Measurements from ENCODE around the gene CNTN1. TPM values are rescaled to one million over a fixed set of nuclear protein-coding genes. Genes with fewer than 3 reads are reported as not detected.

CNTN1 gene
- total and polyA plus RNA-seq, 12 donors, result 0.07 to 0.90 (median 0.21) TPM; not detected in 1

- no peak overlapping the region for H3K27ac ChIP-seq
- H3K4me3 ChIP-seq, result no peak overlapping the region
- 89 to 91% methylated on average over 2 of the region's 2 CpGs for WGBS, 2 donors
- ATAC-seq, result no peak
- H3K36me3 ChIP-seq, result no peaks in the 10 kb centered on the region
- no peaks in the 10 kb centered on the region for H3K27me3 ChIP-seq
- peaks cover 0 to 12% (median 0%) of the 10 kb centered on the region in 11 donors for H3K9me3 ChIP-seq
- intact Hi-C loops (cut with DNase I), result no loop called here
- no peaks in the 10 kb centered on the region for H3K4me1 ChIP-seq
- TF ChIP-seq, protein P1, sequence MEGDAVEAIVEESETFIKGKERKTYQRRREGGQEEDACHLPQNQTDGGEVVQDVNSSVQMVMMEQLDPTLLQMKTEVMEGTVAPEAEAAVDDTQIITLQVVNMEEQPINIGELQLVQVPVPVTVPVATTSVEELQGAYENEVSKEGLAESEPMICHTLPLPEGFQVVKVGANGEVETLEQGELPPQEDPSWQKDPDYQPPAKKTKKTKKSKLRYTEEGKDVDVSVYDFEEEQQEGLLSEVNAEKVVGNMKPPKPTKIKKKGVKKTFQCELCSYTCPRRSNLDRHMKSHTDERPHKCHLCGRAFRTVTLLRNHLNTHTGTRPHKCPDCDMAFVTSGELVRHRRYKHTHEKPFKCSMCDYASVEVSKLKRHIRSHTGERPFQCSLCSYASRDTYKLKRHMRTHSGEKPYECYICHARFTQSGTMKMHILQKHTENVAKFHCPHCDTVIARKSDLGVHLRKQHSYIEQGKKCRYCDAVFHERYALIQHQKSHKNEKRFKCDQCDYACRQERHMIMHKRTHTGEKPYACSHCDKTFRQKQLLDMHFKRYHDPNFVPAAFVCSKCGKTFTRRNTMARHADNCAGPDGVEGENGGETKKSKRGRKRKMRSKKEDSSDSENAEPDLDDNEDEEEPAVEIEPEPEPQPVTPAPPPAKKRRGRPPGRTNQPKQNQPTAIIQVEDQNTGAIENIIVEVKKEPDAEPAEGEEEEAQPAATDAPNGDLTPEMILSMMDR (IDR thresholded peaks at IDR 0.05), result no peak
- no peak for DNase-seq
These were observed 141.6 kb downstream of the CNTN1 start for GRCh38 chr12:40833818-40834217.

GRCh38 chr12:40834321-40834720 is 142.1 kb downstream of the CNTN1 start:
- ATAC-seq, result no peak
- Histone ChIP-seq H3K36me3 (no peaks in the 10 kb centered on the region), H3K27me3 (no peaks in the 10 kb centered on the region), H3K27ac (no peak overlapping the region), H3K9me3 (peaks cover 0 to 17% (median 0%) of the 10 kb centered on the region in 11 donors), H3K4me1 (no peaks in the 10 kb centered on the region), H3K4me3 (no peak overlapping the region)
- DNase-seq, result no peak
- TF ChIP-seq, protein P1 (IDR thresholded peaks at IDR 0.05), result no peak
- intact Hi-C loops (cut with DNase I), result no loop called here
- 73 to 80% methylated on average over 5 of the region's 5 CpGs for WGBS, 2 donors

GRCh38 chr12:40837891-40838429 is 145.7 kb downstream of the CNTN1 start:
- no peak for ATAC-seq
- intact Hi-C loops (cut with DNase I), result no loop called here
- DNase-seq, result no peak

DNA sequence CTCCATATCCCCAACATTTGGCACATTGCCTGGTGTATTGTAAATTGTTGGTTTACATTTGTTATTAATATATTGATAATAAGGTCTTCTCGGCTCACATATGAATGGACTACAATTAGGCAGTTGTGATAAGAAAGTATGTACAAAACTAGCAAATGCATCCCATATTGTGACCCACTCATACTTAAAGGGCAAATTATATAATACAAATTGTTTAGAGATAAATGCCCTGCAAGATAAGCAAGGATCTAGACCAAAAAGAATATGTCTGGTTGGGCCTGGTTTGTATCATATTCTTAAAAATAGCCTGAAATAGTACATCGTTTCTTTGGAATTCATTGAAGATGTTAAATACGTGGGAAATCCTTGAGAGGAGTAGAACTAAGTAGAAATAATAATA is 151.3 kb downstream of the CNTN1 start:
- WGBS, 2 donors, result 59 to 60% methylated on average over 3 of the region's 3 CpGs

More at GRCh38 chr12:40837891-40838429, 145.7 kb downstream of the CNTN1 start:
- Histone ChIP-seq H3K27ac (no peak overlapping the region), H3K36me3 (no peaks in the 10 kb centered on the region), H3K4me1 (no peaks in the 10 kb centered on the region), H3K9me3 (peaks cover 0 to 24% (median 0%) of the 10 kb centered on the region in 11 donors), H3K4me3 (no peak overlapping the region), H3K27me3 (no peaks in the 10 kb centered on the region)
- WGBS, 2 donors, result 88 to 95% methylated on average over 6 of the region's 6 CpGs
- TF ChIP-seq, protein P1 (IDR thresholded peaks at IDR 0.05), result no peak

More for the DNA sequence above, 151.3 kb downstream of the CNTN1 start:
- Histone ChIP-seq H3K36me3 (no peaks in the 10 kb centered on the region), H3K4me1 (no peaks in the 10 kb centered on the region), H3K9me3 (peaks cover 0 to 20% (median 0%) of the 10 kb centered on the region in 11 donors), H3K27me3 (no peaks in the 10 kb centered on the region), H3K27ac (no peak overlapping the region), H3K4me3 (no peak overlapping the region)
- ATAC-seq (no peak), DNase-seq (no peak)
- intact Hi-C loops (cut with DNase I), result no loop called here
- TF ChIP-seq, protein P1 (IDR thresholded peaks at IDR 0.05), result no peak

Measured in heart right ventricle (tissue), 16 donors.